GM06990 (cell line): ENCODE results near the gene C10orf53.

Experiments
- DNase-seq: peaks from one replicate; pipeline ENCODE4 v3.0.0-alpha.2; 2011; ENCODE audit not compliant: insufficient read length; ENCODE audit errors: extremely low read depth
- H3K27me3 ChIP-seq: replicated peaks from 2 replicates; pipeline ENCODE4 v1.6.0; 2011; ENCODE audit warnings: low read length; ENCODE audit not compliant: control insufficient read depth, insufficient read depth
- H3K36me3 ChIP-seq: 2 replicates; pipeline ENCODE4 v1.5.1; 2011; ENCODE audit warnings: low read length; ENCODE audit not compliant: control insufficient read depth, insufficient read depth
- H3K4me3 ChIP-seq: replicated peaks from 2 replicates; pipeline ENCODE4 v1.5.1; 2011; ENCODE audit warnings: low read depth, mild to moderate bottlenecking, control low read depth, low read length
- TF ChIP-seq, protein P1 (sequence below): IDR thresholded peaks from 2 replicates; pipeline ENCODE4 v1.5.1; 2011; ENCODE audit warnings: low read length, control low read depth, mild to moderate bottlenecking, inconsistent platforms; ENCODE audit not compliant: insufficient read depth, poor library complexity, severe bottlenecking

The C10orf53 gene

DNA sequence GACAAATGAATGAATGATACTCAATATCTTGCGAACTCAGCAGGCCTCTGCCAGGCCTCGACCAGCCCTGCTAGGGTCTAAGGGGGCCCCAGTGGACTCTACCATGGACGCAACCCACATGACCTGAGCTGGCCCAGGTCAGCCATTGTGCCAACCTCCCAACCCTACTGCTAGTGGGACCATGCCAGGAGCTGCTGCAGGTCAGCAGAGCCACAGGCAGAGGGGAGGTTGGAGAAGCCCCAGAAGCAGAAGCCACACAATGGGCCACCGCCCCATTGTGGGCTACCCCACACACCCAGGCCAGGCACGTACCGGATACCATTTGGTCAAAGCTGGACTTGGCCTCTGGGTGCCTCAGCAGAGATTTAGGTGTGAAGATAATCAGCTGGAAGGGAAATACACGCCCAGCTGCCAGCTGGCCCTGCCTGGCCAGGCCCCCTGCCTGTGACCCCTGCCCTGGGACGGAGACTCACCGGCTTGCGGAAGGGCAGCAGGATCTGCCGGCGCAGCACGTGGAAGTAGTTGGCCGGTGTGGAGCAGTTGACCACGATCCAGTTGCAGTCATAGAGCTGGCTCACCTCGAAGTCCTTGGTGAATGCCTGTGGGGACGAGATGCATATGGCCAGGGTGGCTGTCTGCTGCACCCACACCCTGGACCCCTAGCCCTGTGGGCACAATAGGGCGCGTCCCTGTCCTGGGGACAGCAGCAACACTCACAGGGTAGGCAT, 58.2 kb downstream of the C10orf53 start:
- TF ChIP-seq, protein P1, sequence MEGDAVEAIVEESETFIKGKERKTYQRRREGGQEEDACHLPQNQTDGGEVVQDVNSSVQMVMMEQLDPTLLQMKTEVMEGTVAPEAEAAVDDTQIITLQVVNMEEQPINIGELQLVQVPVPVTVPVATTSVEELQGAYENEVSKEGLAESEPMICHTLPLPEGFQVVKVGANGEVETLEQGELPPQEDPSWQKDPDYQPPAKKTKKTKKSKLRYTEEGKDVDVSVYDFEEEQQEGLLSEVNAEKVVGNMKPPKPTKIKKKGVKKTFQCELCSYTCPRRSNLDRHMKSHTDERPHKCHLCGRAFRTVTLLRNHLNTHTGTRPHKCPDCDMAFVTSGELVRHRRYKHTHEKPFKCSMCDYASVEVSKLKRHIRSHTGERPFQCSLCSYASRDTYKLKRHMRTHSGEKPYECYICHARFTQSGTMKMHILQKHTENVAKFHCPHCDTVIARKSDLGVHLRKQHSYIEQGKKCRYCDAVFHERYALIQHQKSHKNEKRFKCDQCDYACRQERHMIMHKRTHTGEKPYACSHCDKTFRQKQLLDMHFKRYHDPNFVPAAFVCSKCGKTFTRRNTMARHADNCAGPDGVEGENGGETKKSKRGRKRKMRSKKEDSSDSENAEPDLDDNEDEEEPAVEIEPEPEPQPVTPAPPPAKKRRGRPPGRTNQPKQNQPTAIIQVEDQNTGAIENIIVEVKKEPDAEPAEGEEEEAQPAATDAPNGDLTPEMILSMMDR = no peak
- Histone ChIP-seq H3K27me3 (no peaks in the 10 kb centered on the region), H3K4me3 (no peak overlapping the region), H3K36me3 (no peaks in the 10 kb centered on the region)
- DNase-seq = no peak

DNA sequence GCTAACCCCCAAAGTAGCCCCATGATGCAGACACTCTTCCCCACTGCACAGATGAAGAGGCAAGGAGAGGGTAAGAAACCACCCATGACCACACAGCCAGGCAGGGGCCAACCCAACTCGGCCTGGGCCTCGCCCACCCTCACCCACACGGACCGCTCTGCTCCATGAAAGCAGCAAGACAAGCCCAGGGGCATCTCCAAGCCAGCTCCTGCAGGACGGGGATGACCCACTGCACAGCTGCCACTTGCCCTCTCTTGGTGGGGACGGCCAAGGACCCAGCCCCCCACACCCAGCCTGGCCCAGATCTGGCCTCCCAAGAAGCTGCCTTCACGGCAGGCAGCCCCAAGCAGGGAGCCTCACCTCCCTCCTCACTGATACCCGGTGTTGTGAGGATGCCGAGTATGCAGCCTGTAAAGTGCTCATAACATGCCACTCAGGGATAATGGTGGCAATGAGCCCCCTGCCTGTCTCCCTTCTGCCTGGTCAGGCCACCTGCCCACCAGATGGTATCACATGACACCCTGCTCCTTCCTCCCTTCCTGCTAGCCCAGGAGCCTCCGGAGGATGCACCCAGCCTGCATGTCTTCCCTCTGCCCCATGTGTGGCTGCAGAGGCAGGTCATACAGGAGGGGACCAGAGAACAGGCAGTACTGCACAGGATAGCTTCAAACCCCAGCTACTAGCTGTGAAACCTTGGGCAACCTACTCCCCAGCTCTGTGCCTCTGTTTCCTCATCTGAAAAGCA, 59.3 kb downstream of the C10orf53 start:
- TF ChIP-seq, protein P1 = no peak
- H3K4me3 ChIP-seq = no peak overlapping the region
- H3K27me3 ChIP-seq = no peaks in the 10 kb centered on the region
- DNase-seq = no peak
- H3K36me3 ChIP-seq = no peaks in the 10 kb centered on the region

DNA sequence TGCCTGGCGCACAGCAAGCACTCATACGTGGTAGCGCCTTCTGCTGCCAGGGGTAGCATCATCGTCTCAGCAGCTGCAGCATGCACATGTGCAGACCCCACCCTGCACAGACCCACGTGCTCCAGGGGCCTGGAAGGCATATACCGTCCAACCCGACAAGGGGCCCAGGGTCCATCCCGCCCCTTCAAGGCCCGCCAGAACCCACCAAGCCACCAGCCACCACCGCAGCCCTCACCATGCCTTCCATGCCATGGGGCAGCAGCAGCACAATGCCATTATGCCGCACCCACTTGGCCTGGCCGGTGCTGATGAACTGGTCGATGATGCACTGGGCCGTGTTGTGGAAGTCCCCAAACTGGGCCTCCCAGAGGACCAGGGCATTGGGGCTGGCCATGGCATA, 60.0 kb downstream of the C10orf53 start:
- H3K36me3 ChIP-seq = no peaks in the 10 kb centered on the region
- DNase-seq = no peak
- no peaks in the 10 kb centered on the region for H3K27me3 ChIP-seq
- H3K4me3 ChIP-seq = no peak overlapping the region
- TF ChIP-seq, protein P1 = no peak

DNA sequence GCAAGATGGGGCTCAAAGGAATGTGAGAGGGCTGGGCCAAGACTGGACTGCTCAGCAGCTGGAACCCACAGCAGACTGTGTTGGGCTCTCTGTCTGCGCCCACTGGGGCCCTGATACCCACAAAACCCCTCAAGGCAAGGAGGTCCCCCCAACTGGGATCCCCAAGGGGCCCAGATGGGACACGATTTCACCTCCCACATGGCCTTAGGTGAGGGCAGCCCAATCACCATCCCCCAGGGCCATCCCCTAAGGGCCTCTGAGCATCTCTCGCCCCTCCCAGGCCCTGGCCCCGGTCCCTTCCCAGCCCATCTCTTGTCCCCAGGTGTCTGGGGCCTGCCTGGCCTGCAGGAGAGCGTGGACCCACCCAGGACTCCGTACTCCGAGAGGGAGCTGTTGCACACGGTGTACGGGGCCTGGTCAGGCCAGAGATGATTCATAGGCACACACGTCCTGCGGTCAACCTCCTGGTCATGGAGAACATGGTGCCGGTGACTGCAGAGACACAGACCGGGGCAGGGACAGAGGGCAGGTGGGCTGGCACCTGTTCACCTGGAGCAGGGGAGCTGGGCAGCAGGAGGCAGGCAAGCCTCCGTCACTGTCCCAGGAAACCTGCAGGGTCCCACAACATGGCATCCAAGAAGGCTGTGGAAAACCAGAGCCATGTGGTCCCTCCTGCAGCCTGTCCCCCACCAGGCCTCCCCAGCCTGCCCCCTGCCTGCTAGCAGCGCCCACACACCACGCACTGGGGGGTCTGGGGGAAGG, 61.1 kb downstream of the C10orf53 start:
- Histone ChIP-seq H3K27me3 (no peaks in the 10 kb centered on the region), H3K4me3 (no peak overlapping the region), H3K36me3 (no peaks in the 10 kb centered on the region)
- no peak for DNase-seq
- TF ChIP-seq, protein P1 = no peak

DNA sequence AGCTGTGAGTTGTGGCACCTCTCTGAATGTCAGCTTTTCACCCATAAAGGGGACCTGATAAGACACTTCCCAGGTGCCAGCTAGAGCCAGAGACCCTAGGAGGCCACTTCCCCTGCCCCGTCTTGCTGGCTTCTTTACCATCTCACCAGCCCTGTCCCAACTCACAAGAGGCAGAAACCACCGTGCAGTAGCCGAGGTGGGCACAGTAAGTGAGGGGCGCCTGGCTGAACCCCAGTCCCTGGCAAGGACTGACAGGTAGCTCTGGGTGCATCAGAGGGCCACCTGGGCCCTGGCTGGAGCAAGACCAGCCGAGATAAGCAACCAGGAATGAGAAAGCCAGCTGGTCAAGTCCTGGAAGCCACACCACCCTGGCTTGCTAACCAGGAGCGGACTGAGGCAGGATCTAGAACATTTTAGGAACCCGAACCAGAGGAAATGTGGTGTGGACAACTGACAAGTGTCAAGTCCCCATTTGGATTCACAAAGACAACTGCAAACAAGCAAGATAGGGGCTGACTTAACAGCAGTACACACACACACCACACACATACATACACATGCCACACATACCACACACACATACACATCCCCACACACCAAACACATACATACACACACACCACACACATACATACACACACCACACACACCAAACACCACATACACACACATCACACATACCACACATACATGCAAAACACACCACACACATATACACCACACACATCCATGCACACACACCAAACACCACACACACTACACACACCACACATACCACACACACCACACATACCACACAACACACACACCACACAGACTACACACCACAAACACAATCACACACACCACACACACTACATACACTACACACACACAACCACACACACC, 61.9 kb downstream of the C10orf53 start:
- TF ChIP-seq, protein P1 = no peak
- H3K27me3 ChIP-seq = no peaks in the 10 kb centered on the region
- DNase-seq = no peak
- H3K36me3 ChIP-seq = no peaks in the 10 kb centered on the region
- no peak overlapping the region for H3K4me3 ChIP-seq
